A204.1 (cell line): ENCODE results near the gene MPP1.

Source experiments
- FAIRE-seq: peaks from 2 replicates; lab custom pipeline; 2012; peaks lifted over from hg19 to GRCh38; lab: Jason Lieb, UNC

The MPP1 gene

GRCh38 chrX:154775419-154776349 lies 29.6 kb downstream of the MPP1 start:
- FAIRE-seq, result no peak

DNA sequence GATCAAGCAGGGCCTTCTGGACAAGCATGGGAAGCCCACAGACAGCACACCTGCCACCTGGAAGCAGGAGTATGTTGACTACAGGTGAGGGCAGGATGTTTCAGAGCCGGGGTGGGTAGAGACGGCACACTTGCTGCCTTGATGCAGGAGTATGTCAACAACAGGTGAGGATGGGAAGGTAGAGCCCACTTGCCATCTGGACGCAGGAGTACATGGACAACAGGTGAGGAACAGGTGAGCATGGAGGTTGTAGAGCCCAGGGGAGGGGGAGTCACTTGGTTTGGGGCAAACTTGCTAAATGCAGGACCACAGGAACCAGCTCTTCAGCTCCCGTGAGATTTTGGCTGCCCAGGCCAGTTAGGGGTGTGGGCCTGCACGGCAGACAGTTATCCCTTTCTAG lies 30.7 kb downstream of the MPP1 start:
- FAIRE-seq, result no peak

DNA sequence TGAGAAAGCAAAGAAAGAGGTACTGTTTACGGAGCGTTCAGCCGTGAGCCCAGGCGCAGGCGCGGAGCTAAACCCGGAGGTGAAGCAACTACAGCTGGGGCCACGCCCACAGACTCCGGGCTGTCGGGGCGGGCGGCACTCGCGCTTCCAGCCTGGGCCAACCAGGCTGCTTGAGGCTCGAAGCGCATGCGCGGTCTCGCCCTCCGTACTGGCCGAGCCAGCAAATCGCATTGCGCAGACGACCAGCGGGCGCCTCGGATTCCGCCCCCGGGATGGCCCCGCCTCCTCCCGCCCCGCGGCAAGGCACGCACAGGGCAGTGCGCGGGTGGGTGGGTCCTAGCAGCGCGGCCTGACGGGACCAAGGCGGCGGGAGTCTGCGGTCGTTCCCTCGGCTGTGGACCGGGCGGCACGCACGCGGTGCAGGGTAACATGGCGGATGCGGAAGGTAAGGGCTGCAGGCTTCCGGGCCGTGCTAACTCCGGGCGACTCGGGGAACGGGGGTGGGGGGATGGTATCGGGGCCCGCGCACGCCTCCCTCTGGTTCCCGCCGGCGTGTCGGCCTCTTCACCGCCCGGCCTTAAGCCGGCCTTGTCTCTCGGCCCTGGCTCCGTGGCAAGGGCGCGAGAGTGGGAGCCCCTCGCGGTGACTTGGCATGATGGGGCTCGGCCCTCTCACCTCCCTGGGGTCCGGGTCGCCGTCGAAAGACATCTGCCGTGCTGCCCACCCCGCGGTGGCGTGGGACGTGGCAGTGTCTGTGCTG lies 42.6 kb downstream of the MPP1 start, which contains the start of gene DKC1:
TSS of gene DKC1 (plus strand) at position 328 of the 760 bp plus-strand sequence. CDS start at position 430, 102 bp downstream.
- FAIRE-seq, result peak; percentile 23

GRCh38 chrX:154761977-154762536 lies 43.2 kb downstream of the MPP1 start:
- no peak for FAIRE-seq

DNA sequence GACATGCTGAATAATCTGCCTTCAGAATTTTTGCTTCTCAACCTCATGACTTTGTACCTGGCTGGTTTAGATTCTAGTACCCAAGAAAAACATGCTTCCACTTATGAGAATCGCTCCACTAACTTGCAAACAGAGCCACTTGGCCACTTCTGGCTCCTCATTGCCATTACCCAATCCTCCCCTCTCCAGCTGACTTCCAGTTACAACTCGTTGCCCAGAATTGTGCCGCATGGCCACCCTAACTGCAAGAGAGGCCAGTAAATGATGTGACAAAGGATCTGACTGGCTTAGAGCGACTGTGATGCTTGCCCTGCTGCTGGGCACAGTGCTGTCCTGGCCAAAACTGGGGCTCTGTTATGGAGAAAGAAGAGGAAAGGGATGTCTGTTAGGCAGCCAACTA lies 46.6 kb downstream of the MPP1 start:
- FAIRE-seq, result no peak

GRCh38 chrX:154751669-154752271 lies 53.5 kb downstream of the MPP1 start:
- FAIRE-seq, result no peak

DNA sequence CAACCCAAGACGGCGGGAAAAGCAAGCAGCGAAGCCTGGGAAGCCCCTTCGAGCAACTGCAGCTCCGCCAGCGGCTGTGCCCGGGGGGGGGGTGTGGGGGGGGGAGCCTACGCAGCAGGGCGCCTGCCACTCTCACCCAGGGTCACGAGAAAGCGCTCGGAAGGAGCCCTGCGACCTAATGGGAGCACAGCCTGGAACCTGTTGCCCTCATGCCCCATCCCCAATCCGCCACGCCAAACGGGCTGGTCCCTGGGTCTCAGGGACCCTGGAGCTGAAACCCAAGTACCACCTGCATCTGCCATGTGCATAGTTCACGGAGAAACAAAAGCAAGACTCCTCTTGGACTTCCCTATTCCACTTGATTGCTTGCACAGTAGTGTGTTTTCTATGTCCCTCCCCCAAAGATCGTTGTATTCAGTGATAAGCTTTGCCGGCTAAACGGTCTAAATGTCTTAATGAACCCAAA lies 54.0 kb downstream of the MPP1 start:
- no peak for FAIRE-seq

DNA sequence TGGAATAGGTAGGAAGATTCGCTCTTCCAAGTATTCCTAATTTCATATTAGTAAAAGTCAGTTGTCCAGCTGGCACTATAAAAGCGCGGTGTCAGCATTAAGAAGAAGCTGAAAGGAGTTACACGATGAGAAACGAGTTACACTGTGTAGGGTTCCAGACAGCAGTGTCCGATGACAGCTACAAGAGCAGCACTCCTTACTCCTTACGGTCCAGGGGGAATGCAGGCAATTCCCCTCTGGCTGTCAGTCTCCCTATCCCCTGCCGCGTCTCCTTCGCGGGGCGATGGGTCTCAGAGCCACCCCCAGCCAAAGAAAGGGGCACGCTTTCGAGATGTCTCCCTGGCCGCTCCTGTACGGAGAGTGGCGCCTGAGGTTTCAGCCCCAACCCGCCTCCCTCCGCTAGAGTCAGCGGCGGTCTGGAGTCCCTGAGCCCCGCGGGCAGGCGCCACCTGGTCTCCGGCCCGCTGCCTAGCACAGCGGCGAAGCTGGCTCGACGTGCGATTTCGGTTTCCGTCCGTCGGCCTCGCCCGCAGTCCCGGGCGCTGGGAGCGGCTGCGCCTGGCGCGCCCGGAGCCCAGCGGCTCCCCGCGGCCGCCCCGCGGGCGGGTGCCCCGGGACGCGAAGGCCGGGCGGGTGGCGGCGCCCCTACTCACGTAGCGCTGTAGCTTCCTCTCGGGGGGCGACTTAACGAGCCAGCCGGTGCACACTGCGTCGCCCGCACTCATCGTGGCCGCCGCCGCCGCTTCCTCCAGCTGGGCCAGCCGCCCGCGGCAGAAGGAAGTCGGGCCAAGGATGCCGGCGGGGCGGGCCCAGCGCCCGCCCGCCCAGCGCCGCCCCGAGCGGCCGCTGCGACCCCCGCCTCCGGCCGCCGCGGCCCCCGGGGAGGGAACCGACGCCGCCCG lies 54.7 kb downstream of the MPP1 start, which contains the start of gene GAB3:
TSS of gene GAB3 (minus strand) at position 777 of the 902 bp plus-strand sequence. CDS start at position 725, 52 bp downstream.
- FAIRE-seq, result no peak

- no peak for FAIRE-seq
Observed at GRCh38 chrX:154749856-154750255, 55.4 kb downstream of the MPP1 start.

DNA sequence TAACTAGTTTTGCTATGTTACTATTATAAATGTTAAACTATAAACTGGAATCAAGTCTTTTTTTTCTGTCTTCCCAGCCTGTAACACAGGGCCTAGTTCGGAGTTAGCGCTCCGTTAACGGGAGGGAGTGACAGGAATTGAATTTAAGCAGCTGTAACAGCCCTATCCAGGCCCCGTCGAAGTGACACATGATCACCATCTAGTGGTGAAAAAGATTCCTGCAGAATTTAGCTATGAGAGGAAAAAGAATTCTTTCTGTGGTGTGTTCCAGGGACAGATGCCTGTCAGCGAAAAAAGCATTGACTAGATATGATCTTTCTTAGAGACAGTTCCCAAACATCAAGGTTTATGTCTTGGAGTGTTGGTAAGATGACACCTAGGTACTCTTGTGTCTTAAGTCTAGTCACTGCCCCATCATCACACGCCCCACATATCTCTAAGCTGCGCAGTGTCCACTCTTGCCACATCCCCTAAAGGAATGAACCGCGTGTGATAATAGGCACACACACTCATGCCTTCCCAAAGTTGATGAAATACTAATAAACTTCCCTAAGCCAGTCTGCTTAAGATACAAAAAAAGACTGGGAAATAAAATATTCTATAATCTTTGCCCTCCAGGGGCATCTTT lies 56.5 kb downstream of the MPP1 start:
- FAIRE-seq, result peak; percentile 80

- FAIRE-seq, result no peak
Observed at GRCh38 chrX:154742613-154743012, 62.7 kb downstream of the MPP1 start.

DNA sequence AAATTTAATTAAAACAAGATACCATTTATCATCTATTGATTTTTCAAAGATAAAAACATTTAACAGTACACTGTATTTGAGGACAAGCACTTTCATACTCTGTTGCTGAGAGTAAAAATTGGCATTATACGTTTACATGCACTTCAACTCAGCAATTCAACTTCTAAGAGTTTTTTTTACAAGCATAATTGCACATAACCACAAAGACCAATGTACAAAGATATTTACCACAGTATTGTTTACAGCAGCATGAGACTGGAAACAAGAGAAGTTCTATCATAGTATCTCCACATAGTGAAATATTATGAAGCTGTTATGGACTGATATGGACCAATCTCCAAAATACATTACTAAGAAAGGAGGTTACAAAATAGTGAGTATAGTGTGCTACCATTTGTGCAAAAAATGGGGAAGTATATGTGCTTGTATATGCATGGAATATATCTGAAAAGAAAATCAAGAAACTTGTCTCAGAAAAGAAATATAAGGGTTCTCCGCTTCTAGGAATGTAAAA lies 65.3 kb downstream of the MPP1 start:
- no peak for FAIRE-seq

DNA sequence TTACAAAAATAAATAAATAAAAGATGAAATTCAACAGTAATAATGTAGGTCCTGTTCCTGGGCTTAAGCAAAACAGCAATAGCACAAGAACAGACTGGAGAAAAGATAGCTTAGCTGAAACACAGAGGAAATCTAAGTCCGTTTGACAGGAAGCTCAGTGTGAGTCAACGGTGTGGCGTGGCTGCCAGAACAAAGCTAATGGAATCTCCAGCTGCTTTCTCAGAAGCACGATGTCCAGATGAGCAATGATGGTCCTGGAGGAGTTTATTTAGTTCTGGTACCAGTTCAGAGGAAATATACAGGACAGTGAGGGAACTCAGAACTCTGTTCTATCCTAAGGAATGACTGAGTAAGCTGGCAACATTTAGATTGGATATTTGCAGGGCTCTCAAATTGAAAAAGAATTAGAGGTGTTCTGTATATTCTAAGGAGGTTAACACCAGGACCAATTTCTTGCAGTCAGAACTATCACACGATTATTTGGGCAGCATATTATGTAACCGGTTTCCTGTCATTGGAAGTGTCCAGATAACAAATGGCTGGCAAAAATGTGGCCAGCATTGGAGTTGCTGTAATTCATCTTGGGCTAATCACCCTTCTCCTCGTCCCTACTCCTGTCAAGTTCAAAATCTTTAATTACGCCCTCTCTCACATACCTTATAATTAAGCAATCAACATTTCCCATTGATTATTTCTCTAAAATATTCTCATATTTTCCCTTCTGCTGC lies 67.1 kb downstream of the MPP1 start:
- FAIRE-seq, result no peak

DNA sequence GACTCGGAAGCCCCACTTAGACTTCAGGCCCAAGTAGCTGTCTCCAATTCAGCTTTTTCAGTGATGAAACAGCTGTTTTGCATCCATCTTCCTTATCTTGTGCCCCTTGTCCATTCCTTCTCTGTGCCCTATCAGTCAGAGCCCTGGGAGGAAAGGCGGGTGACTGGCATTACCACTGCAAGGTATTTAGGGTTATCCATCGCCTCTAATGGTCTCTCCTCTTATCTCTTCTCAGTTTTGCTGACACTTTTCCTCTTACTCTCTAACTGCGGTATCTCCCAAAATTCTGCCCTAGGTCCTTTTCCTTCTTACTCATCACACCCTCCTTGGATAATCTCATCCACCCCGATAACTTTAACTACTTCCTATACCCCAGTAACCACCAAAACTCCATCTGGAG lies 68.1 kb downstream of the MPP1 start:
- FAIRE-seq, result no peak

- no peak for FAIRE-seq
Observed at GRCh38 chrX:154735695-154736393, 69.4 kb downstream of the MPP1 start.

- FAIRE-seq, result no peak
Observed at GRCh38 chrX:154734061-154734781, 71.1 kb downstream of the MPP1 start.

DNA sequence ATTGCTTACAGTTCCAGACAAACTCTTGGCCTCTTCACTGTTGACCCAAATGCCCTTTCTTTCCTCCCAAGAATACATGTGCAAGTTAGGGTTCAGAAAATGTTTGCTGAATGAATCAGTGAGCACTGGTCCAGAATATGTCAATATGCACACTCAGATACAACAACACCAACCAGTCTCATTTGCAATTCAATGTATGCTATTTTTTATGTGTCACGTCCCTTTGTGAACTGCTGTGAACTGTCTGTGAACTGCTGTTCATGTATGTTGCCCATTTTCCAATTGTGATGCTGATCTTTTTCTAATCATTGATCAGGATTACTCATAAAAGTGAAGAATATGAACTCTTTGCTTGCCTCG lies 72.2 kb downstream of the MPP1 start:
- no peak for FAIRE-seq

- no peak for FAIRE-seq
Observed at GRCh38 chrX:154732421-154733065, 72.7 kb downstream of the MPP1 start.
